GM12878 (cell line): ENCODE data around the gene GIT1.

Experiments used
- CBX5 ChIP-seq: sonication (generic); IDR thresholded peaks from 2 replicates; pipeline ENCODE4 v1.6.1; 2016; ENCODE audit warnings: low read depth, moderate library complexity, mild to moderate bottlenecking, inconsistent platforms
- CHD4 ChIP-seq: fragments of 200-600 bp; sonication (generic); IDR thresholded peaks from 2 replicates; pipeline ENCODE4 v1.6.1; 2016; ENCODE audit warnings: mild to moderate bottlenecking
- CTCF ChIP-seq, 3 experiments: IDR thresholded peaks in 2 of 3; conservative IDR thresholded peaks in 1 of 3; 2 replicates each; pipeline ENCODE4 v1.5.1; 2011; ENCODE audit warnings: low read depth in 3 of 3, low read length in 3 of 3, mild to moderate bottlenecking in 3 of 3, control low read depth in 2 of 3, moderate library complexity in 2 of 3, inconsistent platforms in 1 of 3, mixed read lengths in 1 of 3; ENCODE audit not compliant: control insufficient read depth in 2 of 3, insufficient read depth in 1 of 3; ENCODE audit errors: extremely low read depth in 1 of 3
- EP300 ChIP-seq, 2 experiments: fragments of 150-350 bp in 1 of 2; IDR thresholded peaks; 2 replicates each; pipeline ENCODE4 v1.6.1; 2011 to 2012; ENCODE audit warnings: low read depth in 2 of 2, low read length in 2 of 2, borderline replicate concordance in 1 of 2, improper control_type of control experiment in 1 of 2, inconsistent platforms in 1 of 2; ENCODE audit not compliant: control insufficient read depth in 1 of 2
- ETV6 ChIP-seq, 2 experiments: fragments of 450-650 bp in 1 of 2; IDR thresholded peaks in 1 of 2; conservative IDR thresholded peaks in 1 of 2; 2 replicates each; pipeline ENCODE4 v1.6.1; 2014; ENCODE audit warnings: antibody characterized with exemption in 1 of 2, borderline replicate concordance in 1 of 2, low read depth in 1 of 2, mild to moderate bottlenecking in 1 of 2, moderate library complexity in 1 of 2
- FOXM1 ChIP-seq: IDR thresholded peaks from 2 replicates; pipeline ENCODE4 v1.6.1; 2012; ENCODE audit warnings: low read depth, mild to moderate bottlenecking, inconsistent platforms, low read length, moderate library complexity
- POLR2AphosphoS5 ChIP-seq: IDR thresholded peaks from 2 replicates; pipeline ENCODE4 v1.6.1; 2011; ENCODE audit warnings: mild to moderate bottlenecking, low read length, inconsistent platforms
- RCOR1 ChIP-seq: conservative IDR thresholded peaks from 2 replicates; pipeline ENCODE4 v1.6.1; 2012; ENCODE audit warnings: low read depth, low read length, improper control_type of control experiment
- REST ChIP-seq: IDR thresholded peaks from 2 replicates; pipeline ENCODE4 v1.6.1; 2012; ENCODE audit warnings: mild to moderate bottlenecking, low read depth, low read length
- USF2 ChIP-seq: IDR thresholded peaks from 2 replicates; pipeline ENCODE4 v1.6.1; 2011; ENCODE audit warnings: low read depth, low read length, improper control_type of control experiment, borderline replicate concordance
- ZBED1 ChIP-seq: IDR thresholded peaks from 2 replicates; pipeline ENCODE4 v1.6.1; 2016; ENCODE audit warnings: borderline replicate concordance

- TF ChIP-seq EP300 (IDR thresholded peaks at IDR 0.05; ENCODE audit: borderline replicate concordance in 1 of 2, control insufficient read depth in 1 of 2, low read depth in 2 of 2, low read length in 2 of 2) (no peak), CHD4 (no peak), CTCF (IDR thresholded peaks at IDR 0.05 in 2 of 3, conservative IDR thresholded peaks at IDR 0.05 in 1 of 3; ENCODE audit: control insufficient read depth in 2 of 3, extremely low read depth in 1 of 3, insufficient read depth in 1 of 3, low read depth in 3 of 3, low read length in 3 of 3) (no peak), USF2 (no peak), RCOR1 (no peak), REST (no peak), ZBED1 (no peak), ETV6 (conservative IDR thresholded peaks at IDR 0.05 in 1 of 2, IDR thresholded peaks at IDR 0.05 in 1 of 2; ENCODE audit: borderline replicate concordance in 1 of 2, low read depth in 1 of 2) (no peak), POLR2AphosphoS5 (no peak), CBX5 (no peak), FOXM1 (no peak)
Observed at GRCh38 chr17:29618272-29619065, 29.0 kb upstream of the GIT1 start.
